Activated T-cell treated with anti-CD3 and anti-CD28 coated beads for 1 hour (primary cell): Measurements from ENCODE around the gene FASN.
A peak's percentile ranks its signal among the peaks of the same experiment; 100 is the strongest.
"Not testable (repeated sequence)": the region's sequence is repeated elsewhere in the genome, so short reads cannot be mapped to it uniquely, and the experiment has no call there.

Experiments
- DNase-seq: peaks from one replicate; pipeline ENCODE4 v3.0.0-alpha.2; 2020; ENCODE audit warnings: low read depth

FASN gene

DNA sequence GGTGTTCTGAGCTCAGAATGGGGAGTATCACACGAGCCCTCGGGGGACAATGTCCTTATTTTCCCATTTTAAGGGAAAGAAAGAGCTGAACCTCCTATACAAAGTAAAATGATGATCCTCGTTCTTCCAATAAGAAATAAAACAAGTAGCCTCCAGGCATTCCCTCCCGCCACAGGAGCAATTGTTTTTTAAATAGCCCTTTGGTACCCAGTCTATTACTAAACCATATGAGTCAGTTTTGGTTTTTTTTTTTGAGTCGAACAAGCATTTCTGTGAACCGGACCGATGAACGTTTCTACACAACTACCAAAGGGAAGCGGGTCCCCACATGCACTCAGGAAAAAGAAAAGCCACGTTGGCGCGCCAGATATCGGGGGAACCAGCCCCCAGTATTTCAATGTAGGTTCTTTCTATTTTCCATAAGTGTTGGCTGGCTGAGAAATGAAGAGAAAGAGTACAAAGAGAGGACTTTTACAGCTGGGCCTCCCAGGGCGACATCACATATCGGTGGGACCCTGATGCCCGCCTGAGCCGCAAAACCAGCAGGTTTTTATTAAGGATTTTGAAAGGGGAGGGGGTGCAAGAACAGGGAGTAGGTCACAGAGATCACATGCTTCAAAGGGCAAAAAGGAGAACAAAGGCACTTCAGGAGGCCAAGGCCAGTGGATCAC lies 56.8 kb downstream of the FASN start:
- no peak for DNase-seq

DNA sequence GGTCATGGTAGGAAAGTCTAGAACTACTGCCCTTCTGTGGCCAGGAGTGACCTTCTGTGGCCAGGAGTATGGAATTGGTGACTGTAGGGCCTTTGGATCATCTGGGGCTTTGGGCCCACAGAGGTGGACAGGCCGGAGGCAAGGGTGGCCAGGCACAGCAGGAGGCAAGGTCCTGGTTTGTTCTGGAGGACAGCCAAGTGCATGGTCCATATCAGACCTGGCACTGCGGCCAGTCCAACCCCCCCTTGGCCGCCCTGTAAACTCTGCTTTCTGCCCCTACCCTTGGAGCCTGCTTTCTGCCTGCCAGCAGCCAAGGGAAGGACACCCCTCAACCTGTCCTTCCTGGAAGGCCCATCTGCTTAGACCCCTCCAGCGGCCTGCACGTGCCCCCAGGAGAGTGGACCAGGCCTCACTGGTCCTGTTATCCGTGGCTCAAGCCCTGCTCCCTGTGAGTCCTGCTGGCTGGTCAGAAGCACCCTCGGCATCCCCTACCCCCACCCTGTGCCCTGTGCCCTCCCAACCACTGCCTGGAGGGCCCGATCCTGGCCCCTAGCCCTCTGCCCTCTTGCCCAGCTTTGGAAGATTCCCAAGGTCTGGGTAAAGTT lies 58.2 kb downstream of the FASN start:
- DNase-seq, result no peak

DNA sequence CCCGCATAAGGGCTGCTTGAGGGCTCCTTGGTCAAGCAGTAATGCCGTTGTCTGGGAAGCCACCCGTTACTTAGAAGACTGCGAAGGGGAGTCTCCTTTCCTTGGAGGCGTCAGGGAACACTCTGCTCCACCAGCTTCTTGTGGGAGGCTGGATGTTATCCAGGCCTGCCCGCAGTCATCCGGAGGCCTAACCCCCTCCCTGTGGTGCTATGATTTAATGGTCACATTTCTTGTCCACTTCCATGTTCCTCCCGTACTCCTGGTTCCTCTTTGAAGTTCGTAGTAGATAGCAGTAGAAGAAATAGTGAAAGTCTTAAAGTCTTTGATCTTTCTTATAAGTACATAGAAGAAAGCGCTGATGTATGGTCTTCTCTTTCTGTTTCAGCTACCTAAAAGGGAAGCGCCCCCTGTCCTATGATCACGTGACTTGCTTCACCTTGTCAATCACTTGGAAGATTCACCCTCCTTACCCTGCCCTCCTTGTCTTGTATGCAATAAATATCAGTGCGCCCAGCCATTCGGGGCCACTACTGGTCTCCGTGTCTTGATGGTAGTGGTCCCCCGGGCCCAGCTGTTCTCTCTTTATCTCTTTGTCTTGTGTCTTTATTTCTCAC lies 59.1 kb downstream of the FASN start:
- not testable (repeated sequence) for DNase-seq

DNA sequence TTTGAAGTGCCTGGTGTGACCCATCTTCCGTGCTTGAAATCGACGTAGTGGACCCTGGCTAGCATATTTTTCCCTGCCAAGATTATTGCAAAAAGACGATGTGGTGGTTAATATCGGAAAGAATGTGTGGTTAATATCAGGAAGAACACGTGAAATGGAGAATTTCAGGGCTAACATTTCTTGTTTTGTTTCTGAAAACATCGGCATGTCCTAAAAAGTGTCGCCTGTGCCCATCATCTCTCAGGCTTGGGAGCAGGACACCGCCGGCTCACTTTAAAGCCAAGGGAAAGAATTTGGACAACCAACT lies 60.2 kb downstream of the FASN start:
- no peak for DNase-seq

DNA sequence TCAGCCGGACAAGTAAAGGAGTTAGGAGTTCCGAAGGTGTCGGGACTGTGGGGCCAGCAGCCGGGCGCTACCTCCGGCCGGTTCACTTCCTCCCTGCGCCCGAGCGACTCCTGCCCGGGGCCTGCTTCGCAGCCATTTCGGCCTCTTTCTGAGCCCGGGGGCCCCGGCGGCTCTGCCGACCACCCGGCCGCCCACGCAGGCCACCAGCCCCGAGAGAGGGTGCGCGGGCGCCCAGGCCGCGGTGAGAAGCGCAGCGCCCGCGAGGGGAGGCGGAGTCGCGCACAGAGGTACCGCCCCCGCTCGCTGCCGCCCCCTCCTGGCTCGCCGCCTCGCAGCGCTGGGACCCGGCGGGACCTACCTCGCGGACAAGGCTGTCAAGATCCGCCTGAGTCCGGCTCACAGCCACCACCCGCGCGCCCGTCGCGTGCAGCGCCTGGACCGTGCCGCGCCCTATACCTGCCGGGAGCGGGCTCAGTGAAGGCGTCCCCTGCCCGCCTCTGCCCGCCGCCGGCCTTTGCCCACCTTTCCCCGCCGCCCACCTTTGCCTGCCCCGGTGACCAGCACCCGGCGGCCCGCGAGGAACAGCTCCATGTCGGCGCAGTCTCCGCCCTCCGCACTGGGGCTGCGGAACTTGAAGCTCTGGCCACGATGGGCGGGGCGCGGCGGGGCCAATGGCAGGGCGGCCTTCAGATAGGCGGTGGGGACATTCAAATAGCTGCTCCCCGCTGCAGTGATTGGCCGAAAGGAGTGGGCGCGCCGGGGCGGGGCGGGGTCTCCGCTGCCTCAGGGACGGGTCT lies 60.7 kb downstream of the FASN start, which contains the start of gene DCXR:
TSS of gene DCXR (minus strand) at position 606 of the 797 bp plus-strand sequence. CDS start at position 591, 15 bp downstream.
- DNase-seq, result peak; percentile 92

DNA sequence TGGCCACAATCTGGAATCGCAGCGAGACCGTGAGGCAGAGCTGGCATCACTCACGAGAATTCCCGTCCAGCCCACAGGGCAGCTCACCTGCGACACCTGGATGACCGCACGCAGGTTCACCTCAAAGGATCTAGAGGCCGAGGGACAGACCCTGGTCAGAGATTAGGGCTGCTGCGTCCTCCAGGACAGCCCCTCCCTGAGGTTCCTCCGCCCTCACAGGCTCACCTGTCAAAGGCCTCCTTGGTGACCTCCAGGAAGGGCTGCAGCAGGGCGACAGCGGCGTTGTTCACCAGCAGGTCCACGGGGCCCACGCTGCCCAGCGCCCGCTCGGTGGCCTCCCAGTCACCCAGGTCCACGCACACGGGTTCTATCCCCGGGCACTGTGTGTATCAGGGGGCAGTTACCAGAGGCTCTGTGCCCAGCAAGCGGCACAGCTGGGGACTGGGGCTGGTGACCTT lies 61.4 kb downstream of the FASN start:
- DNase-seq, result no peak

DNA sequence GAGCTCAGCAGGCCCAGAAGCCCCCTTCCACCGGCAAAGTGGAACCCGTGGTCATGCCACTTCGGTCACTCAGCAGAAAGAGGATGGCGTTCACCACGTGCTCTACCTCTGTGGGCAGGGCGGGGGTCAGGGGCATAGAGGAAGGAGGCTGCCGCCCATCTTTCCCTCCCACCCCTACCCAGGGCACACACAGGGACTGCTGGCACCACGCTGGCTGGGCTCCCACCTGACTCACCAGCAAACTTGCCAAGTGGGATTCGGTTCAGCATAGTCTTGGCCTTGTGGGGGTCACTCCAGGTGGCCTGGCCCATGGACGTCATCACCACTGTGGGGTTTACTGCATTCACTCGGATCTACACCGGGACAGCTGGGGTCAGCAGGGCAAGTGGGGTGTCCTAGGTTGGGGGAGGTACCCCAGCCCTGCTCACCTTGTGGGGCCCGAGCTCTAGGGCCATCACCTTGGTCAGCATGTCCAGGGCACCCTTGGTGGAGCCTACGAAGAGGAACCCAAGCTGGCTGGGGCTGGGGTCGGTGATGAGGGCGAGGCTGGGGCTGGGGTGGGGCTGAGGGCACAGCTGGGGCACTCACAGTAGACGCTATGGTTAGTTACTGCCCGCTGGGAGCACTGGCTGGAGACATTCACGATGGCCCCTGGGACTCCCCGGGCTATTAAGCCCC lies 61.9 kb downstream of the FASN start:
- no peak for DNase-seq

DNA sequence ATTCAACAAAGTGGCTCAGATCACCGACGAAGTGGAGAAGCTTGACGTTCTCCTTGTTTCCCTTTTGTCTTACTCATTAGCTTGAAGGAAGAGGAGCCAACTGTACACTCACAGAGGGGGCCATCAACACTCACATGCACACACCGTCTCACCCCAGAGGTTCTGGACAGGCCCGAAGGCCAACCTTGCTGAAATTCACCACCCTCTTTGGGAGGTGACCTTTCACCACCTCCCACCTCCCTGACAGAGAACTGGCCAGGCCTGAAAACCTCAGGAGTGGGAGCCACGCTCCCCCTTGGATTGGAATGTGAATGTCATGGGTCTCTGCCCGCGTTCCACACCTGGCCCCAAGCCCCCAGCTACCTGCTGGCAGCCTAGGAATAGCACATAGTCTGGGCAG lies 62.5 kb downstream of the FASN start:
- DNase-seq, result no peak

DNA sequence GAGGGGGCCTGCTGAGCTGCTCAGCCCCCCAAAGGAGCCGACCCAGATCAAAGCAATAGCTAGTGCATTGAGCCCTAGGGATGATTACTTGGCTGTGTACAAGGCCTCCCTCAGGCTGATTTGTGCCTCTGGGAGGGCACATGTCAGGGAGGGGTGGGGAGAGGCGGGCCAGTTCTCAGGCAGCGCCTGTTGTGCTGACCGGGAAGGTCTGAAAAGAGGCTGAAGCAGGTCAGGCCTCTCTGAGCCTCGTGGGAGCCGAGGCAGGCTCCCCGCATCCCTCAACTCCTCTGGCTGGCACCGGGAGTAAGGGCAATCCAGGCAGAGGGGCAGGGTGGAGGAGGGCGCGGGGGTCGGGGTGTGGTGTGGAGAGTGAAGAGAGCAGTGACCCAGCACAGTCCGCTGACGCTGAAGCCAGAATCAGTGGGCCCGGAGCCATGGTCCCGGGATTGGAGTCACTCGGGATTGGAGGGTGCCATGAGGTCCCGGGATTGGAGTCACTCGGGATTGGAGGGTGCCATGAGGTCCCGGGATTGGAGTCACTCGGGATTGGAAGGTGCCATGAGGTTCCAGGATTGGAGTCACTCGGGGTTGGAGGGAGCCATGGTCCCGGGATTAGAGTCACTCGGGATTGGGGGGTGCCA lies 63.5 kb downstream of the FASN start:
- no peak for DNase-seq

DNA sequence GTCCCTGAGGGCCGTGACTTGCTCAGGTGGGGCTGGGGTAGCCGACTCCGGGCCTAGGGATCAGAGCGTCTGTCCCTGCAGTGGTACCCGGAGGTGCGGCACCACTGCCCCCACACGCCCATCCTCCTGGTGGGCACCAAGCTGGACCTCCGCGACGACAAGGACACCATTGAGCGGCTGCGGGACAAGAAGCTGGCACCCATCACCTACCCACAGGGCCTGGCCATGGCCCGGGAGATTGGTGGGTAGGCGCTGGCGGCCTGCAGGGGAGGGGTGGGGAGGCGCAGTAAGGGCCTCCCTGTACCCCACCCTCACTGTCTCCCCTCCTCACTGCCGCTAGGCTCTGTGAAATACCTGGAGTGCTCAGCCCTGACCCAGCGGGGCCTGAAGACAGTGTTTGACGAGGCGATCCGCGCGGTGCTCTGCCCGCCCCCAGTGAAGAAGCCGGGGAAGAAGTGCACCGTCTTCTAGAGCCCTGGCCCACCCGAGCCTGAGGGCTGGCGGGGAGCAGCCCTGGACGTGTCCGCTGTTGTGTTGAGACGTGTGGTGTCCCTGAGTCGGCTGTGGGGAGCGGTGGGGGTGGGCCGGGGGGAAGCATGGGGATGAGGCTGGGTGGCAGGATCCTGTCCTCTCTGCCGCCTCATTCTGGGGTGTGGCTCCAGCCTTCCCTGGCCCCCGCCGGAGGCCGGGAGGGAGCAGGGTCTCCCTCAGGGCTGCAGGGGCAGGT lies 64.5 kb downstream of the FASN start:
- DNase-seq, result no peak

DNA sequence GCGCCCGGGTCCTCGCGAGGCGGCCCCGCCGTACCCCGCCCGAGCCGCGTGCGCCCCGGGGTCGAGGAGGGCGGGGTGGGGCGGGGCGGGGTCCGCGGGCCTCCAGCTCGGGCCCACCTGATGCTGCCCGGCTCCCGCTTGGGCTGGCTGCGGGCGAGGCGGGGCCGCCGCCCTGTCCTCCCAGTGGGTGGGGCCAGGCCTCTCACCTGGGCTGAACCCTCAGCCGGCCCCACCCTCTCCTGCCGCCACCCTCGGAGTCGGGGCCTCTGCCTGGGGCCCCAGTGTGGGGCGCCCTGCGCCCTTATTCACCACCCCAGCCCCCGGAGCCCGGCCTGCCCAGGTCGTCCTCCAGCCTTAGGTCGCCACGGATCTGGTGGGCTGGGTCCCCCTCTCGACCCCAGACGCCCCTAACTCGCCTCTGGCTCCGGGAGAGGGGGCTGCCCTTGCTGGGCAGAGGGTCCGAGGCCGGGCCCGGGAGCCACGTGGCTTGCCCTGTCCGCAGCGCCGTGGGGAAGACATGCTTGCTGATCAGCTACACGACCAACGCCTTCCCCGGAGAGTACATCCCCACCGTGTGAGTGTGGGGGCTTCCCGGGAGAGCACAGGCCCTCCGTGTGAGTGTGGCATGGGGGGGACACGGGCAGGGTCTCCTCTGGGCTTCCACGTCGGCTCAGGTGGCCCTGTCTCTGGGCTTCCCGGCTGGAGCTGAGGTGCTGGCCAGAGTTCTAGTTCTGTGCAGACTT lies 66.0 kb downstream of the FASN start:
- DNase-seq, result no peak

DNA sequence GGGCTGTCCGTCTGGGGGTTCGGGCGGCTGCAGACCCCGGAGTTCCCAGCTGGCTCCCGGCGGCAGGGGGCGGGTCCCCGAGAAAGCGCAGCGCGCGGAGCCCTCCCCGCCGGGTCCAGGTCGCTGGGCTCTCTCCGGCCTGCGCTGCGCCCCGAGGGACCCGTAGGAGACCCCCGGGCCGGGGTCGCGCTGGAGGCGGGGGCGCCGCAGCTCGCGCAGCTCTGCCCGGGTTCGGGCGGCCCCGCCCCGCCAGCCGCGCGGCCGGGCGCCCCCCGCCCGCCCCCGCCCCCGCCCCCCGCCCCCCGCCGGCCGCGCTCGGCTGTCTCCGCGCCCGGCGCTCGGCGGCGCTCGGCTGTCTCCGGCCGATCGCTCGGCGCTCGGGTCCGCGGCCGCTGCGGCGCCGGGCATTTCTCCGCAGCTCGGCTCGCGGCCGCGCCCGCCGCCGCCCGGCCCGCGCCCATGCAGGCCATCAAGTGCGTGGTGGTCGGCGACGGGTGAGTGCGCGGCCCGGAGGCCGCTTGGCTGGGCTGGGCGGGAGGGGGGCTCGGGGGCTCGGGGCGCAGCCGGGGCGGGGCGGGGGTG lies 66.6 kb downstream of the FASN start, which contains the start of gene RAC3:
TSS of gene RAC3 (plus strand) at position 376 of the 582 bp plus-strand sequence. CDS start at position 460, 84 bp downstream.
- no peak for DNase-seq

DNA sequence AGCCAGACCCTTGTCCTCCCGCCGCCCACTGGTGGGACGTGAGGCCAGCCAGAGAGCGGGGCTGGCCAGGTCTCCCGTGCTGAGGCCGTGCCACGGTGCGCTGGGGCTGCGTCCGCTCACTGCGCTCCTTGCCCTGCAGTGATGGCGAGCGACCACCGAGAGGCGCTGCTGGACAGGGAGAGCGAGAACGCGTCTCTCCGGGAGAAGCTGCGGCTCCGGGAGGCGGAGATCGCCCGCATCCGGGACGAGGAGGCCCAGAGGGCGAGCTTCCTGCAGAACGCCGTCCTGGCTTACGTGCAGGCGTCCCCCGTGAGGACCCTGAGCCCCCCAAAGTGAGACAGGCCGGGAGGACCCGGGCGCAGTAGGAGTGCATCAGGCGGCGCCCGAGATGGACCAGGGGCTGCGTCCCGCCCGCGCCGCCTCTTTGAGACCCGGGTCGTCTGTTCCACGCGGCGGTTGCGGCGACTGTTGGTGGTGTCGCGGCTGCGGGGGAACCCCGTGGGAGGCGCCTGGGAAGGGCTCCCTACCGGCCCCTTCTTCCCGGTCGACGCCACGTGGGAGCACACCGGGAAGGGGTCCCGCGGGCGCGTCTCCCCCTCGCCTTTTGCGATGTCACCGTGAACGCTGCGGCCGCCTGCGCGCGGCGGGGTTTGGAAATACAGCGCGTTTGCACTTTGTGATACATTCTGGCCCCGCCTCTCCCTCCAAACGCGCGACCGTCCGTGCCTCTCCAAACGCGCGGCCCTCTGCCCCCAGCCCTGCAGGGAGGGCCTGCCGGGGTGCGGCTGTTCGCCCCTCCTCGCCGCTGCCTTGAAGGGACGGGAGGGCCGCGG lies 67.3 kb downstream of the FASN start:
- peak; percentile 71 for DNase-seq

DNA sequence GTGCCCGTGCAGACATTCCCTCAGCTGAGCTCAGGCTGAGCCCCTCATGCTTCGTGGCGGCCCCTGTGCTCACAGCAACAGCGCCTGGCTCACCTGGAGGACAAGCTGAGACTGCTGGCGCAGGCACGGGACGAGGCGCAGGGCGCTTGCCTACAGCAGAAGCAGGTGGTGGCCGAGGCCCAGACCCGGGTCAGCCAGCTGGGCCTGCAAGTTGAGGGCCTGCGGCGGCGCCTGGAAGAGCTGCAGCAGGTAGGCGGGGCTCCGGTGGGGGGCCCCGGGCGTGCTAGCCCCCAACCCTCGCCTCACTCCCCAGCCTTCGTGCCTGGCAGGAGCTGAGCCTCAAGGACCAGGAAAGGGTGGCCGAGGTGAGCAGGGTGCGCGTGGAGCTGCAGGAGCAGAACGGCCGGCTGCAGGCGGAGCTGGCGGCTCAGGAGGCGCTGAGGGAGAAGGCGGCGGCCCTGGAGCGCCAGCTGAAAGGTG lies 68.0 kb downstream of the FASN start:
- DNase-seq, result no peak

DNA sequence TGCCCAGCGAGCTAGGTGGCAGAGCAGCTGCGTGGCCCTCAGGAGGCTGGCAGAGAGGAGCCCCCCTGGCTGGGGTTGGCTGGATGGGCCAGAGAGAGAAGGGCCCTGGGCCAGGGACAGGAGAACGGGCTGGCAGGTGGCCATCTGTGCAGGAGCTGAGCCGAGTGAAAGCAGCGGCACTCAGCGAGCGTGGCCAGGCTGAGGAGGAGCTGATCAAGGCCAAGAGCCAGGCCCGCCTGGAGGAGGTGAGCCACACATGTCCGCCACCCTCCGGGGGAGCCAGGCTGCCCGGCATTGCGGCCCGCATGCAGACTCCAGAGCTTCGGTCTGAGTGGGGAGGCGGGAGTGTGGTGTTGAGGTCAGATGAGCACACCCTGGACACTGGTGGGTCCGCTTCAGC lies 68.6 kb downstream of the FASN start:
- DNase-seq, result no peak

DNA sequence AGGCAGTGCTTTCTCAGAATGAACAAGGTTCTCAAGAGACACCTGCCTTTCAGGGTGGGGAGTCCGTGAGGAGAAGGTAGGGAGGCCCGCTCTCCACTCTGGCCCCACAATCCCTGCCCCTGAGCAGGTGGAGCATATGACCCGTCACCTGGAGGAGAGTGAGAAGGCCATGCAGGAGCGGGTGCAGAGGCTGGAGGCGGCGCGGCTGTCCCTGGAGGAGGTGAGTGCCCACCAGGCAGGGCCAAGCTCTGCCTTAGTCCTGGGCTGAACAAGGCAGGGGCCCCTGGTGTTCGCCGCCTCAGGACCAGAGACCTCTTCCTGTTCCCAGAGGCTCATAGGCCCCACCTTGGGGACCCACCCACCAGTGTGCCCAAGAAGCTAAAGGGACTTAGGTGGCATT lies 69.1 kb downstream of the FASN start:
- no peak for DNase-seq
